HG03354 (cell line): ENCODE measurements around the gene AURKA.
"Not testable (repeated sequence)": the region's sequence is repeated elsewhere in the genome, so short reads cannot be mapped to it uniquely, and the experiment has no call there.

Experiments
- ATAC-seq: cut with Tn5 transposase; IDR thresholded peaks from one replicate; pipeline ENCODE4 v1.9.1; 2021; ENCODE audit warnings: mild to moderate bottlenecking; ENCODE audit not compliant: unreplicated experiment, poor library complexity, severe bottlenecking

AURKA gene

DNA sequence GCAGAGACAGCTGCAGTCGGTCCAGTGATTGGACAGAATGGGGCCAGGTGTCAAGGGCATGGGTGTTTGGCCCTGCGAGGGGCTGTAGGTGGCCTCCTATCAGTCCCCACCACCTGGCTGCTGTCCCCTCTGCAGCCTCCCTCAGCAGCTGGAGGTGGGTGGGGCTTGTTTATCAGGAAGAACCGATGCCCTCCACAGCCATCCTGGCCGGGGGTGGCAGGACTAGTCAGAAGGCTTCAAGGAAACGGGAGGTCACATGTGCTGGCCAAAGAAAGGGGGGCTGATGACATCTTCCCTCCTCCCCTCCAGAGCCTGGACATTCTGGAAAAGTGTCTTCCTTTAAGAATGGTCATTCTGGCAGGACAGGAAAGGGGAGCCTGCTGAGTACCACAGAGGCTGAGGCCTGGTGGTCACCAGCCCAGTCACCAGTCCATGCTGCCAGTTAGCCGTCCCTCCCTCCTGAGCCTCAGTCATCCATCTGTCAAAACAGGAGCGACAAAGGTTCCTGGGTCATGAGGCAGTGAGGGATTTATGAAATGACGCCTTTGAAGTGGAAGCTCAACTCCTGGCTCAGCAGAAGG lies 29.1 kb downstream of the AURKA start:
- ATAC-seq, result no peak

GRCh38 chr20:56361900-56362299 lies 30.1 kb downstream of the AURKA start:
- no peak for ATAC-seq

GRCh38 chr20:56360908-56361205 lies 31.2 kb downstream of the AURKA start:
- ATAC-seq, result no peak

DNA sequence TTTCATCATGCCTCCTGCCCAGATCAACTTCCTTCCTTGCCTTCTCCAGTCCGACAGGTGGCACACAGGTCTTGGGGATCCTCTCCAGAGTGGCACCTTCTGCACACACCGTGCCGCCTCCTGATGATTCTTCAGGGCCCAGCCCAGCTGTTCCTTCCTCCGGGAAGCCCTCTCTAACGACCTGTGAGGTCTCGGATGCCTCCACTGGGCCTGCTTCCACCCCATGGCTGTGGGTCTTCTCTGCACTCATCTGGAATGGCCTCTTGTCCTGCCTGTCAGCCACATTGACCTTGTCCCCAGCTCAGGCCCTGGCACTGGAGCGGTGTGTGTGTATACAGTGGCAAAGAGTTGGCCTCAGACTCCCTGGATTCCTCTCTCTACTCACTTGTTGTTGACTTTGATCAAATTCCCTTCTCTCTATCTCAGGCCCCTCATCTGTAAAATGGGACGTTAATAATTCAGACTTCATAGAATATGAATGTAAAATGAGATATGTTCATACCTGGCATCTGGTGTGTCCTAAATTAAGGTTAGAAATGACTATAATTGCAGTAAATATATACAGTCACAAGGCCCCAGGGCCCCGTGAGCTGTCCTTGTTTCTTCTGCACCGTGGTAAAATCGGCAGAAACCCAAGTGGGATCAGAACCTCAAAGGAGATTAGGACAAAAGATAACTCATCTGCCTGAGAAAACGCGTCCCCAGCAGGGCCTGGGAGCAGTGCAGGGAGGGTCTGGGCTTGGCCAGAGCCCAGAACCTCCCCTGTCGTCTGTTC lies 31.7 kb downstream of the AURKA start:
- no peak for ATAC-seq

GRCh38 chr20:56359212-56360132 lies 32.5 kb downstream of the AURKA start:
- ATAC-seq, result peak; percentile 40

DNA sequence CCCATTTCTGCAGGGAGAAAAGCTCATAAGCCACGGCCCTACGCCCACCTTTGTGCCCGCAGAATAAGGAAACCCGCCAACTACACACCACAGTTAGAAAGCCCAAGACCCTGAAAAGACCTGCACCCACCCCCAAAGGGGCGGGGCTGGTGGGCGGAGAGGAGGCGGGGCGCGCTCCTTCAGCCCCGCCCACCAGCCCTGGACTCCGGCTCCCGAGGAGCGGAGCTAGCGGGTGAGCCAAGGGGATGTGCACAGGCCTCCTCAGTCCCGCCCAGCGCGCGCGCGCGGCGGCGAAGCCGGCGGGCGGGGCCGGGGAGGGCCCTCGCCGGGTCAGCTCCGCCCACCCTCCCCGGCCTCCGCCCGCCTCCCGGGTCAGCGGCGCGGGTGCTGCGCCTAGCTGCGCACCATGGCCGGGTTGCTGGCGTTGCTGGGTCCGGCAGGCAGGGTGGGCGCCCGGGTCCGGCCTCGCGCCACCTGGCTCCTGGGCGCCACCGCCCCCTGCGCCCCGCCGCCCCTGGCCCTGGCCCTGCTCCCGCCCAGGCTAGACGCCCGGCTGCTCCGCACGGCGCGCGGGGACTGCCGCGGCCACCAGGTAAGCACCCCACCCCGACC lies 33.3 kb downstream of the AURKA start, which contains the start of gene FAM210B:
Gene FAM210B (plus strand): TSS at position 375 of the 612 bp plus-strand sequence. CDS start 32 bp downstream, at position 407.
- peak; percentile 96 for ATAC-seq

DNA sequence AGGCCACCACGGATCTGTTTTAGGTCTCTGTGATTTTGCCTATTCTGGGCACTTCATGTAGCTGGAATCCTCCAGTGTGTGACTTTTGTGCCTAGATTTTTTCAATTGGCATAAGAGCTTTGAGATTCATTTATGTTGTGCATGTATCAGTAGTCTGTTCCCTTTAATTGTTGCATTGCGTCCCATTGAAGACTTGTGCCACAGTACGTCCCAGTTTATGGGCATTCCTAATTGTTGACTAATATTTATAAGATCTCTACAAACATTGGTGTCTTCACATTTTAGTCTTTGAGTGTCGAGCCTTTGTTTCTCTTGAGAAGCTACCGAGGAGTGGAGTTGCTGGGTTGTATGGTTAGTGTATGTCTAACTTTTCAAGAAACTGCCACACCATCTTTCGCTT lies 33.9 kb downstream of the AURKA start:
- ATAC-seq, result no peak

DNA sequence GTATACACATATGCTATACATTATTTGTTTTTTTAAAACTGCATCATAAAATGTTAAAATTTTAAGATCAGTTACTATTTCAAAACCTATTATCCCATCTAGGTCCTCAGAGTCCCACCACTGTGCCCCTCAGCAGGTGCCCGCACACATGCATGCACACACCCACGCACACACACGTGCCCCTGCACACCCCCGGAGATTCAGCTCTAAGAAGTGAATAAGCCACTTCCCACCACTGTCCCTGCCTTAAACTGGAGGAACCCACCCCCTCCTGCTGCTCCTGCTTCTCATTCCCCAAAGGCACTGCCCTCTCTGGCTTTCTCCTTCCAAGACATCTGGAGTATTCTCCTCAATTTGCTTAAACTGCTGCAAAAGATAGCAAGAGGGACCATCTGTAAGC lies 38.7 kb downstream of the AURKA start:
- ATAC-seq, result no peak

DNA sequence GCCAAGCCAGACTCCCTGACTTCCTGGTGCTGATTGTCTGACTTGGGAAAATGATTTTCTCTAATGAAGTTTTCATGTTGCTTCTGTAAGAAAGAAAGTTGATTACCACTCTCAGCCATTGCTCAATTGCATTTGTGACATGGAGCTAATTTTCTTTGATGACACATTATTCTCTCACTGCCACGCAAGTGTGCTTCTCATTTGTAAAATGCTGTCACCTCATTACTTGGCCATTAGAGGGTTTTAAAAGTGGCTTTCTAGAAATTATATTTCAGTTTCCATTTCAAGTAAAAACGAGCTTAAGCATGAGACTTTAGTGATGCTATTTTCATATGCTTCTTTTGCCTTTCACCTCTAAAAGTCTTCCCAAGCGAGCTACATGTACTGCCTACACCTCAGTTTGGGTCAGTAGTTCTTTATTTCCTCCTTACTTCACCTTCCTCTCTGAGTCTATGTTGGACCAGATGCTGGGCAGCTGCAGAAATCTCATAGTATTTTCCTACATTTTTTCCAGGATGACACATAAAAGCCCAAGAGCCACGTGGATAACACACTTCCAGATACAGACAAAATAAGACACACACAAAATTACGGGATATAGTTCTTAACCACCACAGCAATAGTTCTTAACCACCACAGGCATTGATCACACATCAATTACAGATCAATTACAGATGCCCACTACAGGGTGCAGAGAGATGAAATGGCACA lies 39.5 kb downstream of the AURKA start:
- ATAC-seq, result no peak

DNA sequence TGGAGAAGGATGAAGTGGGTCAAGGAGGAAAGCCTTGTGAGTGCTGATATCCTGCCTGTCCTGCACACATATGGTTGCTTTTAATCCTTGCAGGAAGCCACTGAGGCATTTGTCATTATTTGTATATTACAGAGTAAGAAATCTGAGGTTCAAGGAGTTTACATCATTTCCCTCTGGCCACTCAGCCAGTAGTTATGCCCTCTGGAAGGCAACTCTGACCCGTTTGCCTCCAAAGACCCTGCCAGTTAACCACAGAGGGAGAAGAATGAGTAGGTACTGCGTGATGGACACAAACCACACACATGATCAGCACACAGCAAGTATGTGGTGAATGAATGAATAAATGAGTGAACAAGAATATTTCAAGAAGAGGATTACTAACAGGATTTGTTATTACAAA lies 41.2 kb downstream of the AURKA start:
- no peak for ATAC-seq

DNA sequence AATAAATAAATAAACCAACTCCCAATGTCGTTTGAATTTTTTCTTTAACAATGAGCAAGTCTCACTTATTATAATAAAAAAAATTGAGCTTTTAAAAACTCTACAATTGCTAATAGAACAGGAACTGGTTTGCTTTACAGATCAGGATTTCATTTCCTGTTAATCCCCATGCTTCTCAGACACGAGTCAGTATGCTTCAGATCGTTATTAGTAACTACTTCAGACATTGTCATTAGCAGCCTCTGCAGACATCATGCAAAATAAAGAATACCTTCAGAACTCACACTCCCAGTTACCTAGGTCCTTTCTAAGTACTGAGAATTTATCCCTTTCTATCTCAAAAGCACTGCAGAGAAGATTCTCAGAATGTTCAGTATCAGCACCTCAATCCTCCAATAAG lies 43.3 kb downstream of the AURKA start:
- ATAC-seq, result no peak

GRCh38 chr20:56348305-56348693 lies 43.7 kb downstream of the AURKA start:
- ATAC-seq, result no peak

- ATAC-seq, result no peak
Measured at GRCh38 chr20:56347628-56348304, 44.2 kb downstream of the AURKA start.

DNA sequence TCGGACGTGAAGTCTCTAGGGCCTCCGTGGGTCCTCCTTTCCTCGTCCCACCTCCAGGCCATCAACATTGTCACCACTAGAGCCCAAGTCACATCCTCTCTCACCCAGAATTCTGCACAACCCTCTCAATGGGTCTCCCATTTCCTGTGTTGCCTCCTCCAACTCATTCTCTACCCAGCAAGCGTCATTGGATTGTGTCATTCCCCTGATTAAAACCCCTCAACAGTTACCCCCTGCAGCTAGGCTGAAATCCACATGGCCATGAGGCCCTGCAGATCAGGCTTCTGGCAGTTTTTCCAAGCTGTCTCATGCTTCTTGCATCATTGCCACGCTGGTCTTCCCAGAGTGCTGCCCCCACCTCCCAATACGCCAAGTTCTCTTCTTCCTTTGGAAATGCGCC lies 46.1 kb downstream of the AURKA start:
- ATAC-seq, result no peak

- peak; percentile 78 for ATAC-seq
Measured at GRCh38 chr20:56343861-56344381, 48.1 kb downstream of the AURKA start.

- ATAC-seq, result no peak
Measured at GRCh38 chr20:56342783-56343182, 49.2 kb downstream of the AURKA start.

- not testable (repeated sequence) for ATAC-seq
Measured at GRCh38 chr20:56336709-56337108, 55.3 kb downstream of the AURKA start.

GRCh38 chr20:56328861-56329260 lies 63.2 kb downstream of the AURKA start:
- ATAC-seq, result no peak

GRCh38 chr20:56324806-56325205 lies 67.2 kb downstream of the AURKA start:
- no peak for ATAC-seq
